Liver (tissue), 9 donors: ENCODE data around the gene ROBO3. TPM values are rescaled to one million over a fixed set of nuclear protein-coding genes. Genes with fewer than 3 reads are reported as not detected.

ENCODE experiments used
- DNase-seq: peaks from one replicate; pipeline ENCODE4 v3.0.0-alpha.2; 2017; ENCODE audit warnings: low spot score
- H3K27ac ChIP-seq, 2 donors: one replicate each; pipeline ENCODE4 v1.7.0; 2013; ENCODE audit warnings: inconsistent platforms in 2 of 2, low read length in 2 of 2, control low read depth in 1 of 2, low read depth in 1 of 2, mild to moderate bottlenecking in 1 of 2
- H3K27me3 ChIP-seq, 4 donors: one replicate each; pipeline versions ENCODE4 v1.6.1 to v1.7.0; 2013; ENCODE audit warnings: low read length in 3 of 4, inconsistent platforms in 1 of 4, mild to moderate bottlenecking in 1 of 4, moderate library complexity in 1 of 4; ENCODE audit not compliant: control insufficient read depth in 4 of 4, insufficient read depth in 4 of 4
- H3K36me3 ChIP-seq, 4 donors: one replicate each; pipeline versions ENCODE4 v1.6.1 to v1.7.0; 2013; ENCODE audit warnings: low read length in 3 of 4, mild to moderate bottlenecking in 3 of 4, low read depth in 1 of 4, moderate library complexity in 1 of 4; ENCODE audit not compliant: control insufficient read depth in 4 of 4, insufficient read depth in 3 of 4
- H3K4me1 ChIP-seq, 4 donors: one replicate each; pipeline versions ENCODE4 v1.6.1 to v1.7.0; 2013; ENCODE audit warnings: low read length in 3 of 4, mild to moderate bottlenecking in 3 of 4, moderate library complexity in 1 of 4; ENCODE audit not compliant: control insufficient read depth in 4 of 4, insufficient read depth in 4 of 4
- H3K4me3 ChIP-seq, 3 donors: one replicate each; pipeline versions ENCODE4 v1.6.1 to v1.7.0; 2013; ENCODE audit warnings: low read length in 3 of 3, control low read depth in 1 of 3, low read depth in 1 of 3, mild to moderate bottlenecking in 1 of 3
- H3K9ac ChIP-seq, 2 donors: one replicate each; pipeline ENCODE4 v1.7.0; 2013; ENCODE audit warnings: low read length in 2 of 2, mild to moderate bottlenecking in 2 of 2, moderate library complexity in 2 of 2, control low read depth in 1 of 2, low read depth in 1 of 2
- H3K9me3 ChIP-seq, 4 donors: one replicate each; pipeline versions ENCODE4 v1.6.1 to v1.7.0; 2013; ENCODE audit warnings: low read length in 3 of 4; ENCODE audit not compliant: control insufficient read depth in 4 of 4
- ATF3 ChIP-seq: IDR thresholded peaks from 2 replicates; pipeline ENCODE4 v1.6.1; 2016; ENCODE audit warnings: antibody characterized with exemption
- EGR1 ChIP-seq, 2 donors: IDR thresholded peaks; 2 replicates each; pipeline ENCODE4 v1.6.1; 2016 to 2018; ENCODE audit warnings: antibody characterized with exemption in 2 of 2, low read depth in 2 of 2
- FOXA1 ChIP-seq: IDR thresholded peaks from 2 replicates; pipeline ENCODE4 v1.6.1; 2016; ENCODE audit warnings: antibody characterized with exemption
- FOXA2 ChIP-seq: IDR thresholded peaks from 2 replicates; pipeline ENCODE4 v1.6.1; 2016; ENCODE audit warnings: antibody characterized with exemption
- GABPA ChIP-seq, 2 donors: IDR thresholded peaks in 1 of 2; conservative IDR thresholded peaks in 1 of 2; 2 replicates each; pipeline ENCODE4 v1.6.1; 2016; ENCODE audit warnings: antibody characterized with exemption in 2 of 2, mild to moderate bottlenecking in 1 of 2, moderate library complexity in 1 of 2
- HNF4A ChIP-seq, 2 donors: conservative IDR thresholded peaks; 2 replicates each; pipeline ENCODE4 v1.6.1; 2016; ENCODE audit warnings: antibody characterized with exemption in 2 of 2, mild to moderate bottlenecking in 2 of 2
- HNF4G ChIP-seq: IDR thresholded peaks from 2 replicates; pipeline ENCODE4 v1.6.1; 2016; ENCODE audit warnings: antibody characterized with exemption
- JUND ChIP-seq, 2 donors: IDR thresholded peaks; 2 replicates each; pipeline ENCODE4 v1.6.1; 2016; ENCODE audit warnings: antibody characterized with exemption in 2 of 2
- MAX ChIP-seq: IDR thresholded peaks from 2 replicates; pipeline ENCODE4 v1.6.1; 2016; ENCODE audit warnings: antibody characterized with exemption
- NR2F2 ChIP-seq: IDR thresholded peaks from 2 replicates; pipeline ENCODE4 v1.6.1; 2016; ENCODE audit warnings: antibody characterized with exemption
- RAD21 ChIP-seq, 2 donors: IDR thresholded peaks; 2 replicates each; pipeline ENCODE4 v1.6.1; 2016; ENCODE audit warnings: antibody characterized with exemption in 2 of 2, mild to moderate bottlenecking in 2 of 2
- RXRA ChIP-seq, 2 donors: IDR thresholded peaks; 2 replicates each; pipeline ENCODE4 v1.6.1; 2017 to 2018; ENCODE audit warnings: antibody characterized with exemption in 2 of 2, mild to moderate bottlenecking in 1 of 2
- SP1 ChIP-seq: IDR thresholded peaks from 2 replicates; pipeline ENCODE4 v1.6.1; 2018; ENCODE audit warnings: antibody characterized with exemption, mild to moderate bottlenecking
- TAF1 ChIP-seq: conservative IDR thresholded peaks from 2 replicates; pipeline ENCODE4 v1.6.1; 2016; ENCODE audit warnings: antibody characterized with exemption, mild to moderate bottlenecking
- YY1 ChIP-seq: IDR thresholded peaks from 2 replicates; pipeline ENCODE4 v1.6.1; 2016; ENCODE audit warnings: antibody characterized with exemption, mild to moderate bottlenecking
- WGBS: extraction: QIAGEN DNeasy Blood & Tissue Kit; methylation state at CpG from one replicate; pipeline ENCODE4 v1.1.7; 2013; 5-methylcytosine and 5-hydroxymethylcytosine counted together
- polyA plus RNA-seq, 2 donors: library from polyadenylated mRNA; stranded (reverse) in 1 of 2; unstranded in 1 of 2; fragments of 200-250 nt in 1 of 2; fragments of >200 nt in 1 of 2; fragmentation: Nextera tagmentation in 1 of 2; extraction: Ambion mirVana in 1 of 2; gene quantifications; one replicate each; pipeline versions ENCODE4 v1.2.1 to v1.2.3, GENCODE V29; 2013 to 2015
- total RNA-seq, 2 donors: library from RNA; depleted of rRNA; stranded (reverse); fragments of >200 nt; gene quantifications; one replicate each; pipeline ENCODE4 v1.2.3, GENCODE V29; 2014
- TF ChIP-seq, protein P1 (sequence below): IDR thresholded peaks from 2 replicates; pipeline ENCODE4 v1.6.1; 2016; ENCODE audit warnings: antibody characterized with exemption, mild to moderate bottlenecking
- donor health status: healthy.
- donor health status: healthy.
- donor health status: healthy.
- donor health status: healthy.
- donor health status: healthy.

Gene ROBO3
- total and polyA plus RNA-seq, 4 donors: 1.1 to 2.2 (median 1.4) TPM

GRCh38 chr11:124880290-124880611, 15.0 kb downstream of the ROBO3 start:
- Histone ChIP-seq H3K9me3 (no peaks in the 10 kb centered on the region), H3K4me3 (no peak overlapping the region), H3K27ac (no peak overlapping the region), H3K9ac (no peak overlapping the region), H3K36me3 (no peaks in the 10 kb centered on the region), H3K27me3 (no peaks in the 10 kb centered on the region), H3K4me1 (peaks cover 0 to 30% (median 18%) of the 10 kb centered on the region in 4 donors)
- no peak for TF ChIP-seq EGR1 (IDR thresholded peaks at IDR 0.05; ENCODE audit: low read depth in 2 of 2)
- no peak for DNase-seq
- 74% methylated on average over 10 of the region's 10 CpGs for WGBS

GRCh38 chr11:124880958-124881357, 15.7 kb downstream of the ROBO3 start:
- 91% methylated on average over 3 of the region's 3 CpGs for WGBS
- no peak for DNase-seq
- Histone ChIP-seq H3K4me1 (peaks cover 0 to 24% (median 15%) of the 10 kb centered on the region in 4 donors), H3K27ac (no peak overlapping the region), H3K9ac (no peak overlapping the region), H3K36me3 (no peaks in the 10 kb centered on the region), H3K4me3 (no peak overlapping the region), H3K9me3 (no peaks in the 10 kb centered on the region), H3K27me3 (no peaks in the 10 kb centered on the region)
- no peak for TF ChIP-seq TAF1
- TF ChIP-seq SP1: no peak
- TF ChIP-seq ATF3: no peak
- TF ChIP-seq, protein P1, sequence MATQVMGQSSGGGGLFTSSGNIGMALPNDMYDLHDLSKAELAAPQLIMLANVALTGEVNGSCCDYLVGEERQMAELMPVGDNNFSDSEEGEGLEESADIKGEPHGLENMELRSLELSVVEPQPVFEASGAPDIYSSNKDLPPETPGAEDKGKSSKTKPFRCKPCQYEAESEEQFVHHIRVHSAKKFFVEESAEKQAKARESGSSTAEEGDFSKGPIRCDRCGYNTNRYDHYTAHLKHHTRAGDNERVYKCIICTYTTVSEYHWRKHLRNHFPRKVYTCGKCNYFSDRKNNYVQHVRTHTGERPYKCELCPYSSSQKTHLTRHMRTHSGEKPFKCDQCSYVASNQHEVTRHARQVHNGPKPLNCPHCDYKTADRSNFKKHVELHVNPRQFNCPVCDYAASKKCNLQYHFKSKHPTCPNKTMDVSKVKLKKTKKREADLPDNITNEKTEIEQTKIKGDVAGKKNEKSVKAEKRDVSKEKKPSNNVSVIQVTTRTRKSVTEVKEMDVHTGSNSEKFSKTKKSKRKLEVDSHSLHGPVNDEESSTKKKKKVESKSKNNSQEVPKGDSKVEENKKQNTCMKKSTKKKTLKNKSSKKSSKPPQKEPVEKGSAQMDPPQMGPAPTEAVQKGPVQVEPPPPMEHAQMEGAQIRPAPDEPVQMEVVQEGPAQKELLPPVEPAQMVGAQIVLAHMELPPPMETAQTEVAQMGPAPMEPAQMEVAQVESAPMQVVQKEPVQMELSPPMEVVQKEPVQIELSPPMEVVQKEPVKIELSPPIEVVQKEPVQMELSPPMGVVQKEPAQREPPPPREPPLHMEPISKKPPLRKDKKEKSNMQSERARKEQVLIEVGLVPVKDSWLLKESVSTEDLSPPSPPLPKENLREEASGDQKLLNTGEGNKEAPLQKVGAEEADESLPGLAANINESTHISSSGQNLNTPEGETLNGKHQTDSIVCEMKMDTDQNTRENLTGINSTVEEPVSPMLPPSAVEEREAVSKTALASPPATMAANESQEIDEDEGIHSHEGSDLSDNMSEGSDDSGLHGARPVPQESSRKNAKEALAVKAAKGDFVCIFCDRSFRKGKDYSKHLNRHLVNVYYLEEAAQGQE: no peak
- no peak for TF ChIP-seq FOXA1
- TF ChIP-seq JUND (IDR thresholded peaks at IDR 0.05): no peak
- no peak for TF ChIP-seq MAX
- no peak for TF ChIP-seq NR2F2
- no peak for TF ChIP-seq GABPA (IDR thresholded peaks at IDR 0.05 in 1 of 2, conservative IDR thresholded peaks at IDR 0.05 in 1 of 2)

GRCh38 chr11:124882339-124883071, 17.3 kb downstream of the ROBO3 start:
- peak overlapping the region; percentile 86 to 90 for H3K27ac ChIP-seq
- no peak for DNase-seq

More at GRCh38 chr11:124882339-124883071, 17.3 kb downstream of the ROBO3 start:
- 36% methylated on average over 11 of the region's 11 CpGs for WGBS
- Histone ChIP-seq H3K4me1 (peaks cover 0 to 17% (median 14%) of the 10 kb centered on the region in 4 donors), H3K9ac (no peak overlapping the region), H3K4me3 (no peak overlapping the region), H3K27me3 (no peaks in the 10 kb centered on the region), H3K36me3 (no peaks in the 10 kb centered on the region), H3K9me3 (no peaks in the 10 kb centered on the region)
- TF ChIP-seq, protein P1: peak; percentile 36
- TF ChIP-seq HNF4A (conservative IDR thresholded peaks at IDR 0.05) (peak; percentile 88 to 92), HNF4G (peak; percentile 56), SP1 (peak; percentile 90), FOXA2 (no peak), ATF3 (peak; percentile 24), NR2F2 (peak; percentile 99), EGR1 (IDR thresholded peaks at IDR 0.05; ENCODE audit: low read depth in 2 of 2) (no peak), RXRA (IDR thresholded peaks at IDR 0.05) (peak; percentile 95 to 98), MAX (peak; percentile 64), GABPA (IDR thresholded peaks at IDR 0.05 in 1 of 2, conservative IDR thresholded peaks at IDR 0.05 in 1 of 2) (peak in 1 of 2 donors; percentile 71), JUND (IDR thresholded peaks at IDR 0.05) (peak in 1 of 2 donors; percentile 50), RAD21 (IDR thresholded peaks at IDR 0.05) (peak; percentile 20 to 67), YY1 (no peak), FOXA1 (no peak)
